Activated CD8-positive, alpha-beta memory T cell treated with anti-CD3 and anti-CD28 coated beads for 1 hour (primary cell): ENCODE data around the gene ATP5PB.

ENCODE experiments used
- DNase-seq, 2 donors: peaks; one replicate each; pipeline ENCODE4 v3.0.0-alpha.2; 2020; ENCODE audit warnings: low read depth in 1 of 2; ENCODE audit errors: extremely low read depth in 1 of 2

Gene ATP5PB

DNA sequence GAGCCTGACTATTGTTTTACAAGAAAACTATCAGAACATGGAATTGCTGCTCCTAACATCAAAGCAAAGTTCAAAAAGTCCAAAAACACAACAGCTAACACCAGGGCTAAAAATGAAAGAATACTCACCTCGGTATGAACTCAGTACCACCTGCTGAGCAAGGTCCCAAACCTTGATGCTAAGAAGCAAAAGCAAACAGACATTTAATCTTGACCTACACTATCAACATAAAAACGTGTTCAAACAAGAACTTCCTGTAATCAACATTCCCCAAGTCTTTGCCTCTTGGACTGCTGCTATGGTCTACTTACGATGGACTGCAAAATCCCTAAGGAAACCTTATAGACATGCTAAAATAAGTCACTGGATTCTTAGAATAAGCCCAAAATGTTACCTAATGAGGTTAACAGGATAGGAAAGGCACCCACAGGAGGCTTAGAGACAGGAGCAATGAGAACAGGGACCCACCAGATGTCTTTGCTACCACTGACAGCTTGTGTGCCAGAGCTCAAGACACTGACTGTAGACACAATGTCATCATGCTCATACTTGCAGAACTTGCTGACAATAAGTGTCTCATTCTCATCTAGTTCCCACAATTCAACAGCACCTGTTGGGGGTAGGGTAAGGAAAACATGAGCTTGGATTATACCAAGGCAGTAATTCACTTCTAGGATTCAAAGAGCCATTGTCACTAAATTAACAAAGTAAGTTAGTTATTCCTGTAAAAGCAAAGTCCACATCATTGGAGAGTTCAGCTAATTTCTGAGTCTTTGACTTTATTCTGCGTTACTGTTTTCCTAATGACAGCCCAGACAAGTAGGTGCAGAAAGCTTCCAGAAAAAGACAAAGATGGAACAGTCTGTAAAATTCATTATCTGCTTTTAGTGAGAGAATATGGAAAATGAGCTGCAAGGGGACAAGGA lies 2.0 kb upstream of the ATP5PB start:
- no peak for DNase-seq

DNA sequence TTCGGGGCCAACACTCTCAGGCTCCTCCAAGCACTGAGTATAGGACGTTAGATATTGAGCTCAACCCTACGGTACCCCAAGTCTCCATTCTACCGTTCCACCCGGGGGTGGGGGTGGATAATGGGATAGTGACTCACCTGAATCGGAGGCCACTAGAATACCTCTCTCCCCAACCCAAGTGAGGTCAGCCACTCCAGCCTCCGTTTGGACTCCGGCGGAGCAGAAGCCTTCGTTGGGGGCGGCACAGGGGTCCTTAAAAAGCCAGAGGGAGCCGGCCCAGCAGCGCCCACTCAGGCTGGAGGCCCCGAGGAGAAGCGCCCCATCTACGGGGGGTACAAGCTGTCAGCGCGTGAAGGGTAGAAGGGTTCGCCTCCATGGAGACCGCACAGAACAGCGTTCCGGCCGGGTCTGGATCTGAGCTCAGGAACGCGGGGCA lies 764 bp upstream of the ATP5PB start:
- peak in 1 of 2 donors; percentile 1 for DNase-seq

DNA sequence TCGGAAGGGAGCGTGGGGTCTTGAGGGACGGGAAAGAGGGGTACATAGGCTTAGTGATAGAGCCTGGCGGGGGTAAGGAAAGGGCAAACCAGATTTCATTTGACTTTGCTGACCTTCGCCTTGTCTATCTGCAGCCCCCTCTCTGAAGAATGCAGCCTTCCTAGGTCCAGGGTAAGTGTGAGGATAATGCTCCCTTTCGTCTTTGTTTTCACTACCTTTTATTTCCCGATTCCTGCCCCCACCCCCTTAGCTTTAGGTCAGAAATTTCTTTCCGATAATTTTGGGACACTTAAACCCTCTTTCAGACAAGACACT lies 396 bp downstream of the ATP5PB start:
- no peak for DNase-seq

DNA sequence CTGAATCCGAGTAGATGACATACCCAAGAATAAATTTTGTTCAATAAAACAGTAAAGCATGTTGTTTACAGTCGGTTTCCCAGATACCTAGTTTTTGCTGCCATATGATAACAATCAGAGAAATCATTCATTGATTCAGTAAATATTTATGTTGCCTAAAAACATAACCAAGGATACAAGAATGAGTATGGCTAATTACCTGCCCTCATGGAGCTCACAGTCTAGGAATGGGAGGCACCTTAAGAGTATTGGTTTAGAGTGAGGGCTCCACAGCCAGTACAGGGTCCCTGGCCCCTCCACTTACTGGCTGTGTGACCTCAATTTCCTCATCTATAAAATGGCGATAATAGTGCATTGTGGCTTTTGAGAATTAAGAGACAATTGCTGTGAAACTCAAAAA lies 921 bp downstream of the ATP5PB start:
- no peak for DNase-seq

DNA sequence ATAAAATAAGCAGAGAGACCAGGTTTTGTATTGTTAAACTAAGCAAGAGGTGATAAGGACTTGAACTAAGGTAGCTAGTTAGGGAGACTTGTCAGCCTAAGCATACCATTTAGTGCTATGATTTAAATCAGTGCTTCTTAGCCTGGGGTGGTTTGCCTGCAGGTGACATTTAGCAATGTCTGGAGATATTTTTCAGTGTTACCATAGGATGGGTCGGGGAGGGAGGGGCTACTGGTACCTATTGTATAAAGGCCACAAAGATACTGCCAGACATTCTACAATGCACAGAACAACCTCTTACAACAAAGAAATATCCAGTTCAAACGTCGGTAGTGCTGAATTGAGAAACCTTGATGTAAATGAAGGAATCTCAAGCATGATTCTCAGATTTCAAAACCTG lies 3.3 kb downstream of the ATP5PB start:
- no peak for DNase-seq

DNA sequence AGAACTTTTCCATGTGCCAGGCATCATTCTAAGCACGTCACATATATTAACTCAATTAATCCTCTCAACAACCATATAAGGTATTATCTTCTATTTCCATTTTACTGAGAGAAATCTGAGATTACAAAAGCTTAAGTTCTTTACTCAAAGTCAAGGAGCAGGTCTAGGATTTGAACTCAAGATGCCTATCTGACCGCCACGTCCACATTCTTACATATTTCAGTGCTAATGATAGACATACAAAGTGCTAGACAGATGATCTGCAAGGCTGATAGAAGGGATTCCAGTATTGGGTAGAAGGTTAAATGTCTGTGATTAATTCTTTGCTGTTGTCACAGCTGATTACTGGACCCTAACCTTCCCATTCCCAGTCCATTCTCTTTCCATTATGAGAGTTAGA lies 4.4 kb downstream of the ATP5PB start:
- no peak for DNase-seq

DNA sequence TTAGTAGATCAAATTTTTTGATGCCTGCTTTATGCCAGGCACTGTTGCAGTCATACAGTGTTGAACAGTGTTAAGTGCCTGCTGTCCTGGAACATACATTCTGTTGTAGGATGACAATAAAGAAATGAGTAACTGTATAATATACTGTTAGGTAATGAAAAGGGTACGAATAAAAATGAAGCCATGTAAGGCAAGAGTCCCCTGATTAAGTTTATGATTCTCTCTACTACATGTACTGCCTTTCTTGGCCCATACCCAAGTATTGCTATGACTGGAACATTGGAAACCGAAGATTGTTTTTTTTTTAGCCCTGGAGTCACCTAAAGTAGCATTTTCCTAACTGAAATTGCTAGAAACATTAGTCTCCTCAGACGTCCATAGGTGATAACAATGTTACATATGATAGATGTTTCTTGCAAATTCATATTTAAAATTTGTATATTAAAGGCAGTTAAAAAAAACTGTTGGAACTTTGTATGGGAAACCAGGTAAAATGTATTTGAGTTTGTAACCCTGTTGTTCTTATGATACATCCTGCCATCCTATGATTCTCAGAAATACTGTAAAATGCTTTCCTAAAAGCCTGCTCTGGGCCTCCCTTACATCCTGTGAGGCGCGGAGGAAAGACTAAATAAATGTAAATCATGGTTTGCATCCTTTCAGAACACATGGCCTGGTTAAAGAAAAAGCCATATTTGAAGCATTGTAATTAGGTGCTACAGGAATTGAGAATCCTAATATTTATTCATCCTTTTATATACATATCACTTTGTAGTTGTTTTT lies 5.8 kb downstream of the ATP5PB start:
- DNase-seq, result no peak

DNA sequence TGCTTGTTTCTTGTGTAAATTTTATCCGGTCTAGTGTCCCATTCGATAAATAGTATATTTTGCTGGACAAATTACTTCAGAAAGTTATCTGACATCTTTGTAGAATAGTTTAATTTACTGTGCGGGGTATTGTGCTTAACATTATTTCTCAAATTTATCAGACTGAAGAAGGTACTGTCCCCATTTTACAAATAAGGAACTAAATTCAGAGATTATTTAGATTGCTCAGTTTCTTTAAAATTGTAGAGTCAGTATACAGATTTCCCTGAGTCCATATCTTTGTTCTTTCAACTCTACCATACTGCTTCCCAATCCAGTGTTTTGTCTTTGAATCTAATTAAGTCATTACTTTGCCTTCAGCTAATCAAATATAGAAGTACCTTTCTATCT lies 6.4 kb downstream of the ATP5PB start:
- no peak for DNase-seq

DNA sequence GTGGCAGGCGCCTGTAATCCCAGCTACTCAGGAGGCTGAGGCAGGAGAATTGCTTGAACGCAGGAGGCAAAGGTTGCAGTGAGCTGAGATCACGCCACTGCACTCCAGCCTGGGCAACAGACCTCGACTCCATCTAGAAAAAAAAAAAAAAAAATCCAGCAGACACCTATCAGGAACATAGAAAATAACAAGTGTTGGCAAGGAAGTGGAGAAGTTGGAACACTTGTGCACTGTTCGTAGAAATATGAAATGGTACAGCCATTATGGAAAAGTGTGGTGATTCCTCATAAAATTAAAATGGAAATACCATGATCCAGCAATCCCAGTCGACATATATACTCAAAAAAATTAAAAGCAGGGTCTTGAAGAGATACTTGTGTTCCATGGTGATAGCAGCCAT lies 12.5 kb downstream of the ATP5PB start:
- no peak for DNase-seq

DNA sequence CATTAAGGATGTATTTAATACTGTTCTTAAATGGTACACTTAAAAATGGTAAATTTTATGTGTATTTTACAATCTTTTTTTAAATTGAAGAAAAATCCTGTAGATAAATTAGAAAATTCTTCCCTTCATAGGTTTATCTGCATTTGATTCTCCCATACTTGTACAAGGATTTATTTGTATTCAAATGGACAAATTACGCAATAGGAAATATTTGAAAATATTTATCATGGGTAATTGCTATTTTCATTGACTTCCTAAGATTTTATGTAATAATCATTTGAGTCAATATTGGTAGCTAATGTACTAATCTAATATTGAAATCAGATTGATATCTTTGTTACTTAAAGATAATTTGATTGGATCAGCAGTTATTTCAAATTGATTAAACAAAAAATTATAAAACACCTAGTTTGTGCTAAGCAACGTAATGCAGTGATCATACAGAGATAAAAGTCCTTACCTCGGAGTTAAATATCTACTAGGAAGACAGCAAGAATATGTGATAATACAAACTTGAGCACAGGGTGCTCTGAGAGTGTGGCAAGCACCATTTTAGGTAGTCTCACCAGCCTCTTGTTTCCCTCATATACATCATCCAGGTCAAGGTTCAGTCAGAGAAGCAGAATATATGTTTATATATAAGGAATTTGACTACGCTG lies 13.2 kb downstream of the ATP5PB start:
- no peak for DNase-seq

DNA sequence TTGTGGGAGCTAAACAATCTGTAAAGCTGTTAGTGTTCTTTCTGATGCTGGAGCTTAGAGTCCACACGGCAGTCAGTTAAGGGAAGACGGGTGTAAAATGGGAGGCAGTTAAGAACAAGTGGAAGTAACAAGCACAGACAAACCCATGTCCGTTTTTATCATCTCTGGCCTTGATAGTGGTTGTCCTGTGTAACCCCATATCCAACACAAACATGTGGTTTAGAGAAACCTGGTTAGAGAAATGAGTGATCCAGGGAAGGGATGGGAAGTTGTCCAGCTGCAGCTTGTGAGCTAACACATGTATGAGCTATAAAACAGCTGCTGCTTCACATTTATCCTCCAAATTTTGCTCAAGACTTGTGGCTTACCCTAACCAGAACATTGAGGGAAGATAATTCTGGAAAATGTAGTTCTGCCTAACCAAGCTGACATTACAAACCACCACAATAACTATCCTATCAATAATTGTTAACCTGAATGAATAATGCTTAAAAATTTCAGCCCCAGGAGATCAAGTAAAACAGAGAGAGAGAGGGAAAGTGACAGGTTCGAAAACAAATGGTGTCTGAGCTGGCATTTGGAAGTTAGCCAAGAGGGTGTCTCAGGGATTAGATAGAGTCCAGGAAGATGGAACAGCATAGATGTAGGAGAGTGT lies 13.9 kb downstream of the ATP5PB start:
- DNase-seq, result no peak

DNA sequence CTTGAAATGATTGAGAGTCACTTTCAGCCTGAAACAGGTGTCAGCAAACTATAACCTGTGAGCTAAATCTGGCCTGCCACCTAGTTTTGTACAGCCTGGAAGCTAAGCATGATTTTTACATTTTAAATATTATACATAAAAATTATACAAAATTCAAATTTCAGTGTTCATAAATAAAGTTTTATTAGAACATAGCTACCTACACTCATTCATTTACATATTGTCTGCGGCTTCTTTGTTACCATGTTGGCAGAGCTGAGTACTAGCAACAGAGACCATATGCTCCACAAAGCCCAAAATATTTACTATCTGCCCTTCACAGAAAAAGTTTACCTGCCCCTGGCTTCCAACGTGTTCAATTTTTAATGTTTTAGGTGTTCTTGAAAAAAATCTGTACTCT lies 16.5 kb downstream of the ATP5PB start:
- no peak for DNase-seq

DNA sequence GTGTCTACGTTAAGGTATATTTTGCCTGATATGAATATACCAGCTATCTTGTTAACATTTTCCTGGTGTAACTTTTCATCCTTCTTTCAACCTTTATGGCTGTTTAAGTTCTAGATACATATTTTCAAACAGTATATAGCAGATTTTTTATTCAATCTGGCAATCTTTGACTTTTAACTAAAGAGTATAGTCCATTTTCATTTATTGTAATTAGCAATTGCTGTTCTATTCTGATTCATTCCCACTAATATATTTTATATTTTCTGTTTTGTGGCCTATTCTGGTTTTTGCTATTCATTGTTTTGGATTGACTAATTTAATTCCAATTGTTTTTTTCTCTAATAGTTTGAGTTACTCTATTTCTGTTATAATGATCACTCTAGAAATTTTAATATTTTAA lies 17.2 kb downstream of the ATP5PB start:
- DNase-seq, result no peak

DNA sequence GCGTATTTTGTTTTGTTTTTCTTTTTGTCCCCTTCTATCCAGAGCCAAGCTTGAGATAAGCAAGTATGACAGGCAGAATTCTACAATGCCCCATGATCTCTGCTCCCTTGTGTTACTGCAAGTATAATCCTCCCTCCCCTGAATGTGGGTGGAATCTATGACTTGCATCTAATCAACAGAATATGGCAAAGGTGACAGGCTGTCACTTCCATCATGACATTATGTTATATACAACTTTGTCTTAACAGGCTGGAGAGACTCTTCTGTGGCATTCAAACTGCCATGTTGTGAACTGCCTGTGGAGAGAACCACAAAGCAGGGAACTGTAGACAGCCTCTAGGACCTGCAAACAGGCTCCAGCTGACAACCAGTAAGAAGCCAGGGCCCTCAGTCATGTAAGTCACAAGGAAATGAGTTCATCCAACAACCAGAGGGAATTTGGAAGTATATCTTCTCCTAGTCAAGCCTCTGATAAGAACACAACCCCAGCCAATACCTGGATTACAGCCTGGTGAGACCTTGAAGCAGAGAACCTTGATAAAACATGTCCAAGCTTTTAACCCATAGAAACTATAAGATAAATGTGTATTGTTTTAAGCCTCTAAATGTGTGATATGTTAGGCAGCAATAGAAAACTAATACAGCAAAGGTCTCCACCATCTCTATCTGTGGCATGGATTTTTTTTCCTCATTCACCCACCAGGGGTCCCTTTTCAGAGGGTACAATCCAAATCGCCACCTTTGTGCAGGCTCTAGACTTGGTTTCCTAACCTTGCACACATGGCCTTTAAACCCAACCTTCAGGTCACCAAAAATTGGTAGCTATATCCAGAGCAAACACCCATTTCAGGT lies 18.8 kb downstream of the ATP5PB start:
- no peak for DNase-seq

DNA sequence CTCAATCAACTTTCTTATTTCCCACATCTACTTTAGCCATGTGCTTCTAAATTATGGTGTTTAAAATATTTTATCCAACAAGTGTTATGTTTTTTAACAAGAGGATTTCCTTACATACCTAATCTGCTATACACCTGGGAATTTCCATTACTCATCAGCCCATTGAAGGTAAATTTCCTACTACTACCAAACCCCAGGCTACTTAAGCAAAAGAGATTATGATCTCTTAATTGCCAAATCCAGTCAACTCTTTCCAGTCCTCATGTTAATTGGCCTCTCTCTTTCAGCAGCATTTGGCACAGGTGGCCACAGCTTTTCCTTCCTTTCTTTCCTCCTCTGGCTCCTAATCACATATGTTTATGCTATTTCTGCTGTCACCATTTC lies 19.4 kb downstream of the ATP5PB start:
- DNase-seq, result no peak

DNA sequence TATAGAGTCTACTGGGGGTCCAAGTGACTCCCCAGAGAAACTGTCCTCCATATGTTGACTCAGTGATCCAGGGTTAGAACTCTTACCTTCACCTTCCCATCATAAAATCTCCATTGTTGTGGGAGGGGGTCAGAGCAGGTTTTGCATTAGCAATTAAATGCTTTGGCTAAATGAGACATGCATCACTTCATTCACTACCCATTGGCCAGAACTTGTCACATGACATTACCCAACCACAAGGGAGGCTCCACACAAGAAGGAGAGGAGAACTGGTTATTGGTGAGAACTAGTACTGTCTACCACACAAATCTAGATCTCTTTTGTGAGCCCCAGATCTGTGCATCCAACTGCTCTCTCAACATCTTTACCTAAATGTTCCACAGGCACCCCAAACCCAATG lies 20.3 kb downstream of the ATP5PB start:
- DNase-seq, result no peak

DNA sequence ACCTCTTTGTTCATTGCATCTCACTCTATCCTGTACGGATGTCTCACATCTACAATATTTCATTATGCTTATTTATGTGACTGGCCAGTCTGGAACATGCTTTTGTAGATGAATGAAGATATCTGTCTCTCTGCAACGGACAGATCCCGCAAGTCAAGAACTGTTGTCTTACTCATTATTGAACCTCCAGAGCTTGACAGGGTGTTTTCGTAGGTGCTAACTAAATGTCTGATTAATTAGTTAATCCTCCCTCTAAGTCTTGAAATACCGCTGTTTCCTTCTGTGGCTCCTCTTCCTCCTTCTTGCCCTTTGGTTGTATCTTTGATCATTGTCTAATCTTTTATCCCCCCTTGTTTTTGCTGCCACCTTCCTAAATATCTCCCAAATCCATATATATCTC lies 21.3 kb downstream of the ATP5PB start:
- DNase-seq, result no peak

DNA sequence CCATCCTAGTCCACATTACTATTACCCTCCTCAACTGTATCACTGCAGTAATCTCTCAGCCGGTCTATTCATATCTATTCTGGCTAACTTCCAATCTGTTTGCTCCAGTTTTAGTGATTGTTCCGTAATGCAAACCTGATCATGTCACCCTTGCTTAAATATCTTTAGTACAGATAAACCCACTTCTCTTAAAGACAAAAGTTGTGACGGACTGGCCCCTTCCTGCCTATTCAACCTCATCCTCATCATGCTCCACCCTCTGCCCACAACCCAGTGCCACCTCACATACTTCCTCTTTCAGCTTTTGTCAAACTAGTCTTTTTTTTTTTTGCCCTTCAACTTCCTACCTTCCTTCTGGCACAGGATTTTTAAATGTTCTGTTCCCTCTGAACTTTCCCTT lies 21.7 kb downstream of the ATP5PB start:
- peak in 1 of 2 donors; percentile 43 for DNase-seq

DNA sequence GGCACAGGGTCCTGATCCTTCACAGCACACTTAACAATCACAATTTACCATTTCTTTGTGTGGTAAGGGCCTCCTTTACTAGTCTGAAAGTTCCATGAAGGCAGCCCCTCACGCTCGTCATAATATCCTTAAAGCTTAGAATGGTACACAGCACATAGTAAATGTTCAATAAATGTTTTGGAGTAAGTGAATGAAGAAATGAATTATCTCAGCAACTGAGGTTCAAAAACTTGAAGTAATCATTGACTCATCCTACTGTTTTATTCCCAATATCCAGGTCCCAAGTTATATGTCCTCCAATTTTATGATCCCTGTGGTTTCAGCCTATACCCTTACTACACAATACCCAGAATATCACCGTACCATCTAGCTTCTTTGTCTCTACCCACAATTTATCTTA lies 22.3 kb downstream of the ATP5PB start:
- DNase-seq, result no peak

DNA sequence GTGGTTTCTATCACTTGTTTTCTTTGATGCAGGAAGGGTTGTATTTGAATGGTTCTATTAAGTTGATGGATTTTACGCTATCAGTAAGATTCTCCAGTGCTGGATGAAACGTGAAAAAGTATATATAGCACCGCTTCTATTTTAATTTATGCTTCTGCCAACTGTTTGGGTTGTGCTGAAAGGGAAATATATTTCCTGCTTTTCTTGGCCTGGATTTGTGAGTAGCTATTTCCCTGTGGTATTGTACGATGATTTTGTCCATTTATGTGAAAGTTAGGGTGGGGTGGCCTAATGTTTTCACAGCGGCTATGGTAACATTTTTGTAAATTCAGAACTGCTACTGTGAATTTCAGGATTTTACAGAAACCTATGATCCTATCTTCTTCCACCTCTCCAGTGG lies 24.8 kb downstream of the ATP5PB start:
- DNase-seq, result no peak
